AG04450 (cell line): ENCODE results near the gene LZIC. TPM values are rescaled to one million over a fixed set of nuclear protein-coding genes. Genes with fewer than 3 reads are reported as not detected.
"Not testable (repeated sequence)": the region's sequence is repeated elsewhere in the genome, so short reads cannot be mapped to it uniquely, and the experiment has no call there.

Experiments used
- CTCF ChIA-PET: fragments of 300-600, 350-600 bp; formaldehyde crosslinking; extraction: SDS; loops from one replicate; lab custom pipeline; 2022; ENCODE audit warnings: antibody characterized with exemption, inconsistent platforms; lab: Charles Lee
- POLR2A ChIA-PET: fragments of 350-600 bp; formaldehyde crosslinking; extraction: SDS; loops from one replicate; lab custom pipeline; 2021; ENCODE audit warnings: antibody characterized with exemption, inconsistent platforms; lab: Yijun Ruan, JAX
- DNase-seq: peaks from one replicate; pipeline ENCODE4 v3.0.0-alpha.2; 2011; ENCODE audit warnings: low read depth, low spot score
- H3K27ac ChIP-seq: one replicate; pipeline ENCODE4 v1.5.1; 2012; ENCODE audit warnings: low read depth, low read length, control low read depth
- H3K27me3 ChIP-seq: one replicate; pipeline ENCODE4 v1.6.0; 2012; ENCODE audit warnings: low read length; ENCODE audit not compliant: control insufficient read depth, insufficient read depth
- H3K4me3 ChIP-seq: 2 replicates; pipeline ENCODE4 v1.5.1; 2011; ENCODE audit warnings: mild to moderate bottlenecking, low read depth, low read length, control low read depth
- H3K9me3 ChIP-seq: 2 replicates; pipeline ENCODE4 v1.5.1; 2012; ENCODE audit warnings: low read length; ENCODE audit not compliant: control insufficient read depth, insufficient read depth
- CTCF ChIP-seq: IDR thresholded peaks from 2 replicates; pipeline ENCODE4 v1.5.1; 2011; ENCODE audit warnings: low read depth, low read length, control low read depth, inconsistent platforms
- polyA plus RNA-seq: library from polyadenylated mRNA; depleted of rRNA; stranded (reverse); fragments of >200 nt; gene quantifications from 2 replicates; pipeline ENCODE4 v1.2.3, GENCODE V29; 2011

LZIC gene
- polyA plus RNA-seq, 1 experiment: 29.7 TPM

DNA sequence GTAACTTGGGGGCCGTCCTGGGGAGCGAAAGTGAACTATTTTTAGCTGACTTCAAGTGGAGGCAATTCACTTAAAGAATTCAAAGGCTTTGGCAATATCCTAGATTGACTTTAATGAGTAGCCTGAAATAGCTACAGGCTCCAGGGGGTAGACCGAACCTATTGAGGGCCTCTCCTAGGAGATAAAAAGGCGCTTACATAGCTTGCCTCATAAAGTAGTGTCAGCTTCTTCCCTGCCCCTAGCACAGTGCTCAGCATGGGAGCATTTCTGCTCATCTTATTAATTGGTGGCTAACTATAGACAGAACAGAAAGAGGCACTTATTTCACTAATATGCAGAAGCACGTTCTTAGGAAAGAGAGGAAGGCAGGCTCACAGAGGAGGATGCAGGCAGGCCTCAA lies 20.8 kb downstream of the LZIC start:
- no peak for TF ChIP-seq CTCF
- POLR2A ChIA-PET: no interaction called here
- CTCF ChIA-PET: interaction anchor here (1.0 kb wide), 1 partner anchor 21 kb away, joined by 3 read pairs; the partner anchor contains the start of genes LZIC and NMNAT1
- Histone ChIP-seq H3K4me3 (no peak overlapping the region), H3K27me3 (peaks cover 3% of the 10 kb centered on the region), H3K27ac (no peak overlapping the region), H3K9me3 (no peaks in the 10 kb centered on the region)
- DNase-seq: no peak

DNA sequence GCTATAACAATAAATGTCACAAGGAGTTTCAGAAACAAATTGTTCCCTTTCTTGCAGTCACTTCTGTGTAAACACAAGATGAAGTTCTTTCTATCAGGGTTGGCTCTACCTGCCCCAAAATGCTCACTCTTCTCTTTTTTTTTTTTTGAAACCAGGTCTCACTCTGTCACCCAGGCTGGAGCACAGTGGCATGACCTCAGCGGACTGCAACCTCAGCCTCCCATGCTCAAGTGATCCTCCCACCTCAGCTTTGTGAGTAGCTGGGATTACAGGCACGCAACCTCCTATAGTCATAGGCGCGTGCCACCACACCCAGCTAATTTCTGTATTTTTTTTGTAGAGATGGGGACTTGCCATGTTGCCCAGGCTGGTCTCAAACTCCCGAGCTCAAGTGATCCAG lies 22.6 kb downstream of the LZIC start:
- POLR2A ChIA-PET: no interaction called here
- peaks cover 3% of the 10 kb centered on the region for H3K27me3 ChIP-seq
- DNase-seq: no peak
- TF ChIP-seq CTCF: no peak
- H3K27ac ChIP-seq: no peak overlapping the region
- CTCF ChIA-PET: no interaction called here
- H3K4me3 ChIP-seq: no peak overlapping the region
- no peaks in the 10 kb centered on the region for H3K9me3 ChIP-seq

- ChIA-PET POLR2A (no interaction called here), CTCF (no interaction called here)
- Histone ChIP-seq H3K9me3 (no peaks in the 10 kb centered on the region), H3K27me3 (peaks cover 3% of the 10 kb centered on the region), H3K4me3 (no peak overlapping the region), H3K27ac (no peak overlapping the region)
- TF ChIP-seq CTCF: no peak
- DNase-seq: no peak
These were observed 25.3 kb downstream of the LZIC start for GRCh38 chr1:9917901-9918300.

DNA sequence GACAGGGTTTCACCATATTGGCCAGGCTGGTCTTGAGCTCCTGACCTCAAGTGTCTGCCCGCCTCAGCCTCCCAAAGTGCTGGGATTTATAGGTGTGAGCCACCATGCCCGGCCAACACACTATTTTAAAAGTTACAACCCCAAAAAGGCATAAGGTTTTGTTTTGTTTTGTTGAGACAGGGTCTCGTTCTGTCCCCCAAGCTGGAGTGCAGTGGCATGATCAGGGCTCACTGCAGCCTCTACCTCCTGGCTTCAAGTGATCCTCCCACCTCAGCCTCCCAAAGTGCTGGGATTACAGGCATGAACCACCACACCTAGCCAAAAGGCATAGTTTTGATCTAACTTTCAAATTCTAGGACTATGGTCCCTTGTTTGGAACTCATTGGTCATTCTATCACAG lies 25.7 kb downstream of the LZIC start:
- not testable (repeated sequence) for H3K9me3 ChIP-seq, DNase-seq, H3K27ac ChIP-seq, H3K27me3 ChIP-seq, H3K4me3 ChIP-seq
- ChIA-PET CTCF (interaction anchor here (0.9 to 1.5 kb wide), 2 partner anchors 40 to 43 kb away, joined by 3 to 4 read pairs; no protein-coding TSS in a partner anchor), POLR2A (interaction anchor here (0.6 kb wide), 1 partner anchor 65 kb away, joined by 5 read pairs; no protein-coding TSS in a partner anchor)

DNA sequence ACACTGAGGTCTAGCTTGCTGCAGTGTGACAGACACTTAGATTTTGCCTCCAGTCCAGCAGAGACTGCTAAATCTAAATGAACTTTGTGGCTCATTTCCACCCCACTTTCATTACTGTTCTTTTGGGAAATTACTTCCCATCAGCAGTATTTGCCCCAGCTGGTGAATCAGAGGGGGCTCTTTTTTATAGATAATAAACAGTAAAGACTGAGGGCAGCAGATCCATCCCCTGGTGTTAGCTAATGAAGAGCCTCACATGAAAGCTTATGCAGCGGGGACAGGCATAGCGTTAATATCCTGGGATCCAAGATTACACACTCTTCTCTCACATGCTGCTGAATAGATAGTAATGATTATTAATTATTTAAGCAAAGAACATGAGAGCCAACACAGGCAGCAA lies 26.7 kb downstream of the LZIC start:
- peaks cover 3% of the 10 kb centered on the region for H3K27me3 ChIP-seq
- no peak overlapping the region for H3K27ac ChIP-seq
- no peaks in the 10 kb centered on the region for H3K9me3 ChIP-seq
- ChIA-PET CTCF (interaction anchor here (0.6 to 1.5 kb wide), 3 partner anchors 32 to 41 kb away, joined by 4 to 7 read pairs (median 4); no protein-coding TSS in a partner anchor), POLR2A (no interaction called here)
- TF ChIP-seq CTCF: no peak
- DNase-seq: no peak
- H3K4me3 ChIP-seq: no peak overlapping the region
